Measurements from ENCODE around the gene RCSD1.
A peak's percentile ranks its signal among the peaks of the same experiment; 100 is the strongest.

RCSD1 gene

DNA sequence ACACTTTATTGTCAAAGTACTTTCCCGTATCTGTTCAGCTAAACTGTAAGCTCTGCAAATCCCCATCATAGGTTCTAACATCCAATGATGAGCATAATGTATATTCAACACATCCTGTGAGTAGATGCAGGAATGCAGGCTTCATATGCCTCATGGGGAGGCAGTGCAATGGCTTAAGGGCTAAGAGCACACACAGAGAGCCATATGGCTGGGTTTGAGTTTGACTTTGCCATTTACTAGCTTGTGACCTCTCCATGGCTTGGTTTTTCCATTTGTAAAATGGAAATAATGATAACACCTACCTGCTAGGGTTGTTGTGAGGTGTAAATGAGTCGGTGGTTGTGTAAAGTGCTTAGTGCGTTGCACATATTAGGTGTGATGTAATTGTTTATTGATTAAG is 13.4 kb downstream of the RCSD1 start:
- Histone ChIP-seq H3K23ac (ENCODE audit: low read length) (no peak overlapping the region), H4K12ac (ENCODE audit: low read depth, low read length) (no peak overlapping the region), H2AK5ac (ENCODE audit: low read length) (no peak overlapping the region), H2BK12ac (ENCODE audit: low read length) (no peak overlapping the region), H3K79me1 (ENCODE audit: low read length) (no peaks in the 10 kb centered on the region), H2BK5ac (ENCODE audit: low read depth, low read length, poor library complexity) (no peak overlapping the region), H3K27me3 (ENCODE audit: insufficient read depth, low read length) (no peaks in the 10 kb centered on the region), H3K9me3 (ENCODE audit: insufficient read depth, low read depth, low read length) (peaks cover 3% of the 10 kb centered on the region), H2BK120ac (ENCODE audit: insufficient read depth, low read length, poor library complexity) (no peak overlapping the region), H2AFZ (ENCODE audit: insufficient read depth, low read length, poor library complexity) (no peak overlapping the region), H3K4me1 (ENCODE audit: control insufficient read depth in 1 of 2, insufficient read depth in 2 of 2, low read length in 2 of 2) (no peaks in the 10 kb centered on the region), H3K14ac (ENCODE audit: low read length) (no peak overlapping the region), H3K4me2 (ENCODE audit: low read length) (no peak overlapping the region), H4K8ac (ENCODE audit: low read depth, low read length) (no peak overlapping the region), H4K91ac (ENCODE audit: low read depth, low read length) (no peak overlapping the region), H3K27ac (ENCODE audit: low read depth, low read length) (no peak overlapping the region), H3K4ac (ENCODE audit: low read depth, low read length) (no peak overlapping the region), H3K79me2 (ENCODE audit: control insufficient read depth, insufficient read depth, low read length, poor library complexity) (no peaks in the 10 kb centered on the region), H3K18ac (ENCODE audit: low read length) (no peak overlapping the region), H3K36me3 (ENCODE audit: control insufficient read depth in 1 of 2, insufficient read depth in 2 of 2, low read length in 2 of 2) (no peaks in the 10 kb centered on the region), H3K4me3 (ENCODE audit: low read depth, low read length) (no peak overlapping the region), H3K9ac (ENCODE audit: low read length) (no peak overlapping the region)
- DNase-seq, result no peak
- 100% methylated on average over 1 of the region's 3 CpGs for WGBS (ENCODE audit: extremely low coverage, insufficient coverage, insufficient read length)

DNA sequence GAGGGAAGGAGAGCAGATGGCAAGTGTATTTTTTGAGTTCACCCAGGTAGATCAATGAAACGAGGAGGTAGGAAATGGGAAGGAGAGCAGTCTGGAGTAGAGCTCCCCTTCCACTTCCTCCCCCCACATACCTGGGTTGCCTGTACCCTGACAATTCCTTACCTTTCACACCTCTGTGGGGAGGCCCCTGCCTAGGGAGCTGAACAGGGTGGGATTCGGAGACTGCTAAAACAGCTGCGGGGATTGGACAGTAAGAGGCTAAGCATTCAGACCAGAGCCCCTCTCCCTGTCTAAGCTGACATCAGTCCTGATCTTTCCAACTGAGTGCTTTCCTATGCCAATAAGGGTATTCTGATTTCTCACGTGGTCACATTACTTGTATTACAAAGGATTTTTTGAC is 14.5 kb downstream of the RCSD1 start:
- no peaks in the 10 kb centered on the region for H3K79me1 ChIP-seq (ENCODE audit: low read length)
- no peak overlapping the region for H3K9ac ChIP-seq (ENCODE audit: low read length)
- no peak overlapping the region for H3K4ac ChIP-seq (ENCODE audit: low read depth, low read length)
- no peak overlapping the region for H2AK5ac ChIP-seq (ENCODE audit: low read length)
- no peak overlapping the region for H2BK5ac ChIP-seq (ENCODE audit: low read depth, low read length, poor library complexity)
- no peak overlapping the region for H2AFZ ChIP-seq (ENCODE audit: insufficient read depth, low read length, poor library complexity)
- H2BK120ac ChIP-seq (ENCODE audit: insufficient read depth, low read length, poor library complexity), result no peak overlapping the region
- WGBS (ENCODE audit: extremely low coverage, insufficient coverage, insufficient read length), result no CpG with 5 or more reads among the region's 4 CpGs
- H3K27ac ChIP-seq (ENCODE audit: low read depth, low read length), result no peak overlapping the region
- H3K9me3 ChIP-seq (ENCODE audit: insufficient read depth, low read depth, low read length), result peaks cover 3% of the 10 kb centered on the region
- H3K18ac ChIP-seq (ENCODE audit: low read length), result no peak overlapping the region
- H3K79me2 ChIP-seq (ENCODE audit: control insufficient read depth, insufficient read depth, low read length, poor library complexity), result no peaks in the 10 kb centered on the region
- H4K8ac ChIP-seq (ENCODE audit: low read depth, low read length), result no peak overlapping the region
- DNase-seq, result no peak
- H3K4me1 ChIP-seq (ENCODE audit: control insufficient read depth in 1 of 2, insufficient read depth in 2 of 2, low read length in 2 of 2), result no peaks in the 10 kb centered on the region
- H4K91ac ChIP-seq (ENCODE audit: low read depth, low read length), result no peak overlapping the region
- H3K23ac ChIP-seq (ENCODE audit: low read length), result peak overlapping the region; percentile 83
- H2BK12ac ChIP-seq (ENCODE audit: low read length), result no peak overlapping the region
- no peak overlapping the region for H3K4me3 ChIP-seq (ENCODE audit: low read depth, low read length)
- H3K27me3 ChIP-seq (ENCODE audit: insufficient read depth, low read length), result no peaks in the 10 kb centered on the region
- no peak overlapping the region for H4K12ac ChIP-seq (ENCODE audit: low read depth, low read length)
- H3K36me3 ChIP-seq (ENCODE audit: control insufficient read depth in 1 of 2, insufficient read depth in 2 of 2, low read length in 2 of 2), result no peaks in the 10 kb centered on the region
- no peak overlapping the region for H3K4me2 ChIP-seq (ENCODE audit: low read length)
- no peak overlapping the region for H3K14ac ChIP-seq (ENCODE audit: low read length)

DNA sequence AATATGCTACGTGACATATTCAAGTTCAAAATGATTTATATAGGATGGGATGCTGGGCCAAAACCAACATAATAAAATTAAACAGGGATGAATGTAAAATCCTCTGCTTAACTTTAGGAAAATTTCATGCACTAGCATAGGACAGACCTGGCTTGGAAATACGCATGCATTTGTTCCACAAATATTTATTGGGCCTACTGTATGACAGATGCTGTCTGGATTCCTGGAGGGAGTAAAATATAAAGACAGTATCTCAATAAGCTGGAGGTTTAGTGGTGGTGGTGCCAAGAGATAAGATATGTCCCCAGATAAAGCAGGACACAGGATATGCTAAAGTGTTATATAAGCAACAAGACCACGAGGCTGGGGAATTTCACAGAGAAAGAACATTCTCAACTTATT is 15.1 kb downstream of the RCSD1 start:
- no peaks in the 10 kb centered on the region for H3K79me1 ChIP-seq (ENCODE audit: low read length)
- no peak overlapping the region for H2BK5ac ChIP-seq (ENCODE audit: low read depth, low read length, poor library complexity)
- H3K14ac ChIP-seq (ENCODE audit: low read length), result no peak overlapping the region
- H2AK5ac ChIP-seq (ENCODE audit: low read length), result no peak overlapping the region
- no peaks in the 10 kb centered on the region for H3K36me3 ChIP-seq (ENCODE audit: control insufficient read depth in 1 of 2, insufficient read depth in 2 of 2, low read length in 2 of 2)
- H3K9ac ChIP-seq (ENCODE audit: low read length), result no peak overlapping the region
- no peak overlapping the region for H2AFZ ChIP-seq (ENCODE audit: insufficient read depth, low read length, poor library complexity)
- no peak overlapping the region for H3K27ac ChIP-seq (ENCODE audit: low read depth, low read length)
- H4K12ac ChIP-seq (ENCODE audit: low read depth, low read length), result no peak overlapping the region
- no peaks in the 10 kb centered on the region for H3K79me2 ChIP-seq (ENCODE audit: control insufficient read depth, insufficient read depth, low read length, poor library complexity)
- H3K4me3 ChIP-seq (ENCODE audit: low read depth, low read length), result no peak overlapping the region
- no peak for DNase-seq
- H3K9me3 ChIP-seq (ENCODE audit: insufficient read depth, low read depth, low read length), result peaks cover 3% of the 10 kb centered on the region
- no CpG with 5 or more reads among the region's 3 CpGs for WGBS (ENCODE audit: extremely low coverage, insufficient coverage, insufficient read length)
- H3K18ac ChIP-seq (ENCODE audit: low read length), result no peak overlapping the region
- no peak overlapping the region for H4K91ac ChIP-seq (ENCODE audit: low read depth, low read length)
- no peak overlapping the region for H3K4me2 ChIP-seq (ENCODE audit: low read length)
- no peaks in the 10 kb centered on the region for H3K4me1 ChIP-seq (ENCODE audit: control insufficient read depth in 1 of 2, insufficient read depth in 2 of 2, low read length in 2 of 2)
- no peak overlapping the region for H3K4ac ChIP-seq (ENCODE audit: low read depth, low read length)
- H3K23ac ChIP-seq (ENCODE audit: low read length), result no peak overlapping the region
- H2BK12ac ChIP-seq (ENCODE audit: low read length), result no peak overlapping the region
- no peak overlapping the region for H2BK120ac ChIP-seq (ENCODE audit: insufficient read depth, low read length, poor library complexity)
- H4K8ac ChIP-seq (ENCODE audit: low read depth, low read length), result no peak overlapping the region
- H3K27me3 ChIP-seq (ENCODE audit: insufficient read depth, low read length), result no peaks in the 10 kb centered on the region

DNA sequence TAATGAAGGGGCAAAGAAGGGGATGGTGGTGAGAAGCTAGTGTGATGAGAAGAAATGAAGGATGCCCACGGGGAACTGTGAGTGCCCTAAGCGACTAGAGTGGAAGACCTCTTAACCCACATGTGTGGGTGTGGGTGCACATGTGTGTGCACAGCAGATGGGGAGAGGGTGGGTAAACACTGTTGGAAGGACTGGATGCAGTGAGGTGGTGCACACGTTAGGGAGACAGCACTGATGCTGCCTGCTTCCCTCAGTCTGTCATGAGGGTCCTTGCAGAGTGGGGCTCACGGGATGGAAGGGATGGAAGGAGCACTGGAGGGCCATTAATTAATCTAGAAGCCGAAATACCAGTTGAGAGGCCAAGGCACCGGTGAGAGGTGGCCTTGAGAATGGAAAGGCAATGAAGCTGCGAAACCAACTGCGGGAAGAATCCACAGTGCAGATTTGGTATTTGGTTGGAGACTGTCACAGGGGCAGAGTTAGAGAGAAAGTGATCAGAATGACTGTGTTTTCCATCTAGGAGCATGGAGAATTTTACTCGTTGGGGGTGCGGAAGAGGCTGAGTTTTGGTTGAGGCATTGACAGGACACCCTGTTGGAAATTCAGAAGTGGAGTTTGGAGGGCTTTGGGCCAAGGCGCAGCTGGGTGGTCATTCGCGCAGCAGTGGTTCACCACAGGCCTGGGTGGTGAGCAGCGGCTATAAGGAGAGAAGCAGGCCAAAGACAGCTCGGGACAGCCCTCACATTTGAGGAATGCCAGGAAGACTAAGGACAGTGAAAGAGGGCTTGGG is 15.8 kb downstream of the RCSD1 start:
- DNase-seq, result no peak
- Histone ChIP-seq H3K18ac (ENCODE audit: low read length) (no peak overlapping the region), H3K4ac (ENCODE audit: low read depth, low read length) (no peak overlapping the region), H3K14ac (ENCODE audit: low read length) (no peak overlapping the region), H2AK5ac (ENCODE audit: low read length) (no peak overlapping the region), H3K36me3 (ENCODE audit: control insufficient read depth in 1 of 2, insufficient read depth in 2 of 2, low read length in 2 of 2) (no peaks in the 10 kb centered on the region), H2BK120ac (ENCODE audit: insufficient read depth, low read length, poor library complexity) (no peak overlapping the region), H2BK12ac (ENCODE audit: low read length) (no peak overlapping the region), H3K4me3 (ENCODE audit: low read depth, low read length) (no peak overlapping the region), H3K27me3 (ENCODE audit: insufficient read depth, low read length) (no peaks in the 10 kb centered on the region), H3K79me2 (ENCODE audit: control insufficient read depth, insufficient read depth, low read length, poor library complexity) (no peaks in the 10 kb centered on the region), H4K8ac (ENCODE audit: low read depth, low read length) (no peak overlapping the region), H3K9ac (ENCODE audit: low read length) (no peak overlapping the region), H4K12ac (ENCODE audit: low read depth, low read length) (no peak overlapping the region), H3K23ac (ENCODE audit: low read length) (no peak overlapping the region), H3K4me2 (ENCODE audit: low read length) (no peak overlapping the region), H3K27ac (ENCODE audit: low read depth, low read length) (no peak overlapping the region), H2BK5ac (ENCODE audit: low read depth, low read length, poor library complexity) (no peak overlapping the region), H3K4me1 (ENCODE audit: control insufficient read depth in 1 of 2, insufficient read depth in 2 of 2, low read length in 2 of 2) (no peaks in the 10 kb centered on the region), H3K79me1 (ENCODE audit: low read length) (no peaks in the 10 kb centered on the region), H3K9me3 (ENCODE audit: insufficient read depth, low read depth, low read length) (peaks cover 3% of the 10 kb centered on the region), H4K91ac (ENCODE audit: low read depth, low read length) (no peak overlapping the region), H2AFZ (ENCODE audit: insufficient read depth, low read length, poor library complexity) (no peak overlapping the region)
- no CpG with 5 or more reads among the region's 15 CpGs for WGBS (ENCODE audit: extremely low coverage, insufficient coverage, insufficient read length)

Measured in trophoblast cell (in vitro differentiated cells and primary cell).